ENCODE measurements around the gene CLCN7. TPM values are rescaled to one million over a fixed set of nuclear protein-coding genes. Genes with fewer than 3 reads are reported as not detected.

Gene CLCN7
- total and polyA plus RNA-seq, 9 of the 15 experiments (the other 6 are each of a cell fraction or from before 2014, with no cell fraction given): 0.06 to 126 (median 18.7) TPM

- TF ChIP-seq CHD7 (IDR thresholded peaks at IDR 0.05; ENCODE audit: low read depth, low read length): no peak
- no peak for TF ChIP-seq ZNF717 (CRISPR knock-in tag; IDR thresholded peaks at IDR 0.05)
- TF ChIP-seq HEY1 (CRISPR knock-in tag; IDR thresholded peaks at IDR 0.05; ENCODE audit: borderline replicate concordance): no peak
Measured at GRCh38 chr16:1487395-1488053, 12.7 kb upstream of the CLCN7 start (continued).

All from K562 (cell line).